Loucy (cell line): ENCODE data around the gene NKAIN2.

Experiments
- H2AFZ ChIP-seq: fragments of 200-600 bp; sonication (generic); 2 replicates; pipeline ENCODE4 v1.6.0; 2016; ENCODE audit warnings: antibody characterized with exemption, mild to moderate bottlenecking, low read length, moderate library complexity
- H3F3A ChIP-seq: fragments of 200-600 bp; 2 replicates; pipeline ENCODE4 v1.6.0; 2016; ENCODE audit warnings: antibody characterized with exemption, low read depth, mild to moderate bottlenecking
- H3K27me3 ChIP-seq: fragments of 200-600 bp; sonication (generic); 2 replicates; pipeline ENCODE4 v1.6.1; 2014; ENCODE audit warnings: low read length, mild to moderate bottlenecking; ENCODE audit not compliant: insufficient read depth, poor library complexity, severe bottlenecking
- H3K36me3 ChIP-seq: fragments of 200-600 bp; sonication (generic); 2 replicates; pipeline ENCODE4 v1.6.1; 2016; ENCODE audit warnings: low read length; ENCODE audit not compliant: insufficient read depth
- H3K4me1 ChIP-seq: fragments of 200-600 bp; sonication (generic); 2 replicates; pipeline ENCODE4 v1.5.1; 2014; ENCODE audit warnings: low read length, mild to moderate bottlenecking; ENCODE audit not compliant: insufficient read depth, poor library complexity, severe bottlenecking
- H3K4me2 ChIP-seq: fragments of 200-600 bp; sonication (generic); 2 replicates; pipeline ENCODE4 v1.6.0; 2014; ENCODE audit warnings: antibody characterized with exemption, low read length, low read depth, mild to moderate bottlenecking; ENCODE audit not compliant: poor library complexity, severe bottlenecking
- H3K4me3 ChIP-seq: fragments of 200-600 bp; sonication (generic); 2 replicates; pipeline ENCODE4 v1.5.1; 2014; ENCODE audit warnings: low read length, mild to moderate bottlenecking, mixed read lengths; ENCODE audit not compliant: poor library complexity, severe bottlenecking
- H3K79me2 ChIP-seq: fragments of 200-600 bp; sonication (generic); 2 replicates; pipeline ENCODE4 v1.6.1; 2014; ENCODE audit warnings: low read length; ENCODE audit not compliant: insufficient read depth
- H3K9ac ChIP-seq: fragments of 200-600 bp; sonication (generic); 2 replicates; pipeline ENCODE4 v1.6.0; 2014; ENCODE audit warnings: mild to moderate bottlenecking, low read depth, low read length, moderate library complexity; ENCODE audit not compliant: poor library complexity, severe bottlenecking
- H3K9me2 ChIP-seq: fragments of 200-600 bp; sonication (generic); replicated peaks from 2 replicates; pipeline ENCODE4 v1.6.1; 2016; ENCODE audit warnings: low read depth, low read length, mixed read lengths
- H3K9me3 ChIP-seq: fragments of 200-600 bp; sonication (generic); 2 replicates; pipeline ENCODE4 v1.6.1; 2014; ENCODE audit warnings: mild to moderate bottlenecking, antibody characterized with exemption, low read length, low read depth; ENCODE audit not compliant: insufficient read depth
- H4K20me1 ChIP-seq: fragments of 200-600 bp; sonication (generic); 2 replicates; pipeline ENCODE4 v1.6.0; 2014; ENCODE audit warnings: antibody characterized with exemption, low read length, mild to moderate bottlenecking; ENCODE audit not compliant: insufficient read depth, poor library complexity, severe bottlenecking
- CTCF ChIP-seq: fragments of 200-600 bp; sonication (generic); conservative IDR thresholded peaks from 2 replicates; pipeline ENCODE4 v1.5.1; 2014; ENCODE audit warnings: mild to moderate bottlenecking, antibody characterized with exemption, low read length
- EZH2phosphoT487 ChIP-seq: fragments of 200-600 bp; IDR thresholded peaks from 2 replicates; pipeline ENCODE4 v1.6.1; 2018; ENCODE audit warnings: antibody characterized with exemption, mild to moderate bottlenecking, moderate library complexity, borderline replicate concordance

Gene NKAIN2

GRCh38 chr6:124496334-124496733 lies 692.7 kb downstream of the NKAIN2 start:
- no peak overlapping the region for H3K4me3 ChIP-seq
- H3K4me2 ChIP-seq, result no peak overlapping the region

GRCh38 chr6:124512431-124512830 lies 708.8 kb downstream of the NKAIN2 start:
- Histone ChIP-seq H3F3A (no peaks in the 10 kb centered on the region), H3K9me3 (no peaks in the 10 kb centered on the region), H3K4me3 (no peak overlapping the region), H4K20me1 (no peaks in the 10 kb centered on the region), H3K79me2 (no peaks in the 10 kb centered on the region), H3K27me3 (no peaks in the 10 kb centered on the region), H3K36me3 (no peaks in the 10 kb centered on the region), H2AFZ (no peak overlapping the region), H3K4me1 (no peaks in the 10 kb centered on the region), H3K4me2 (no peak overlapping the region), H3K9me2 (no peaks in the 10 kb centered on the region), H3K9ac (no peak overlapping the region)
- TF ChIP-seq EZH2phosphoT487, result no peak
- no peak for TF ChIP-seq CTCF

More at GRCh38 chr6:124496334-124496733, 692.7 kb downstream of the NKAIN2 start:
- Histone ChIP-seq H3K79me2 (no peaks in the 10 kb centered on the region), H4K20me1 (no peaks in the 10 kb centered on the region), H3K4me1 (no peaks in the 10 kb centered on the region), H3K9me3 (no peaks in the 10 kb centered on the region), H2AFZ (no peak overlapping the region), H3K36me3 (no peaks in the 10 kb centered on the region), H3F3A (no peaks in the 10 kb centered on the region), H3K9ac (no peak overlapping the region), H3K9me2 (no peaks in the 10 kb centered on the region), H3K27me3 (no peaks in the 10 kb centered on the region)
- TF ChIP-seq EZH2phosphoT487 (no peak), CTCF (no peak)

- Histone ChIP-seq H3K9ac (no peak overlapping the region), H4K20me1 (no peaks in the 10 kb centered on the region), H2AFZ (no peak overlapping the region), H3K9me2 (no peaks in the 10 kb centered on the region), H3K79me2 (no peaks in the 10 kb centered on the region), H3F3A (no peaks in the 10 kb centered on the region), H3K4me2 (no peak overlapping the region), H3K36me3 (no peaks in the 10 kb centered on the region), H3K4me1 (no peaks in the 10 kb centered on the region), H3K9me3 (no peaks in the 10 kb centered on the region), H3K4me3 (no peak overlapping the region), H3K27me3 (no peaks in the 10 kb centered on the region)
- TF ChIP-seq EZH2phosphoT487 (no peak), CTCF (no peak)
Observed at GRCh38 chr6:124517339-124517738, 713.7 kb downstream of the NKAIN2 start.
